ENCODE measurements around the gene OR4C12. TPM values are rescaled to one million over a fixed set of nuclear protein-coding genes. Genes with fewer than 3 reads are reported as not detected.

OR4C12 gene
- not detected in 2 replicates for total RNA-seq

GRCh38 chr11:49982435-49982834 lies at the start of gene OR4C12:
OR4C12 (minus strand) TSS chr11:49982535; CDS start chr11:49982501, 34 bp downstream.

DNA sequence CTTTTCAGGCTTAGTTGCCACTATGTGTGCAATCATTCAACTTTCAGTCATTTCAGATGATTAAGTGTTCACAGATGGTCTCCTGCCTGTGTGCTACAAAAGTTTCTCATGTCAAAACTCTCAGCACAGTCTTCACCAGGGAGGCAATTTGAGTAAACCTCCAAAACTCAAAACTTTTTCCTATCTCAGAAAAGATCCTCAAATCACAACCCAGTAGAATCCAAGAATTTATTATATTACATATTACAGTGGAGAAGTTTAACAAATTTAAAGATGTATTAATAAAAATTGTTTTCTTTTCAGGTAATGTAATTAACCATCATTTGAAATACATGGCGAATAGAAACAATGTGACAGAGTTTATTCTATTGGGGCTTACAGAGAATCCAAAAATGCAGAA lies 30.2 kb downstream of the OR4C12 start, which contains the start of gene OR4C13:
OR4C13 (plus strand) TSS at position 301 of the 400 bp plus-strand sequence; CDS start at position 333, 32 bp downstream.

Other genes starting within 250 kb of the OR4C12 start
- not detected in 2 replicates for gene OR4C13, start 30.1 kb downstream of the OR4C12 start, total RNA-seq
- not detected in 2 replicates for gene OR4C45, start 50.3 kb upstream of the OR4C12 start, total RNA-seq

All from uterine smooth muscle cell (primary cell).